ENCODE results near the gene MAN1C1. TPM values are rescaled to one million over a fixed set of nuclear protein-coding genes. Genes with fewer than 3 reads are reported as not detected.

The MAN1C1 gene
- total and polyA plus RNA-seq, 9 donors: 5.2 to 17.4 (median 12.2) TPM

DNA sequence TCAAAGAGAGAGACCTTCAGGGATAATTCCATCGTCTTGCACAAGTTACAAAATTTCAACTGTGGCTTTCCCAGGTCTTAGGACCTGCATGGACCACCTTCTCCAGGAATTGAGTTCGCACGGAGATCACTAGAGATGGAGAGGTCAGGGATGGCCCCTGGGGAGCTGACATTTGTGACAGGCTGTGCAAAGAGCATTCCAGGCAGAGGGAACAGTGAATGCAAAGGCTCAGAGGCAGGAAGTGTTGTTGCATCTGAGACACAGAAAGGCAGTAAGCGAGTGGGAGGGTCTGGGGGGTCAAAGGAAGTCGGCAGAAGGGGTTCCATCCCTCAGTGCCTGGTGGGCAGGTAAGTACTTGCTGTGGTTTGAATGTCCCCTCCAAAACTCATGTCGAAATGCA lies 173.9 kb downstream of the MAN1C1 start:
- Histone ChIP-seq H3K9me3 (replicated peaks; ENCODE audit: control insufficient read depth, low read depth, low read length) (no peaks in the 10 kb centered on the region), H3K36me3 (ENCODE audit: control insufficient read depth, insufficient read depth, low read length) (peaks cover 3% of the 10 kb centered on the region), H3K27ac (ENCODE audit: low read length) (no peak overlapping the region), H3K4me3 (ENCODE audit: low read length) (no peak overlapping the region), H3K4me1 (ENCODE audit: control insufficient read depth, insufficient read depth, low read length) (peaks cover 13% of the 10 kb centered on the region), H3K27me3 (ENCODE audit: control insufficient read depth, insufficient read depth, low read length) (no peaks in the 10 kb centered on the region)
- no peak for DNase-seq
- 79% methylated on average over 5 of the region's 6 CpGs for WGBS (ENCODE audit: insufficient coverage)

- Histone ChIP-seq H3K27ac (ENCODE audit: low read length) (no peak overlapping the region), H3K4me1 (ENCODE audit: control insufficient read depth, insufficient read depth, low read length) (peaks cover 11% of the 10 kb centered on the region), H3K27me3 (ENCODE audit: control insufficient read depth, insufficient read depth, low read length) (no peaks in the 10 kb centered on the region), H3K4me3 (ENCODE audit: low read length) (no peak overlapping the region), H3K9me3 (replicated peaks; ENCODE audit: control insufficient read depth, low read depth, low read length) (no peaks in the 10 kb centered on the region), H3K36me3 (ENCODE audit: control insufficient read depth, insufficient read depth, low read length) (no peaks in the 10 kb centered on the region)
- WGBS (ENCODE audit: insufficient coverage): 0% methylated on average over 1 of the region's 4 CpGs
- no peak for DNase-seq
Observed at GRCh38 chr1:25792115-25792514, 175.5 kb downstream of the MAN1C1 start.

GRCh38 chr1:25793585-25794170 lies 177.1 kb downstream of the MAN1C1 start:
- Histone ChIP-seq H3K4me3 (ENCODE audit: low read length) (no peak overlapping the region), H3K36me3 (ENCODE audit: control insufficient read depth, insufficient read depth, low read length) (no peaks in the 10 kb centered on the region), H3K27ac (ENCODE audit: low read length) (no peak overlapping the region), H3K9me3 (replicated peaks; ENCODE audit: control insufficient read depth, low read depth, low read length) (no peaks in the 10 kb centered on the region), H3K27me3 (ENCODE audit: control insufficient read depth, insufficient read depth, low read length) (no peaks in the 10 kb centered on the region), H3K4me1 (ENCODE audit: control insufficient read depth, insufficient read depth, low read length) (peaks cover 12% of the 10 kb centered on the region)
- no peak for DNase-seq
- 58% methylated on average over 5 of the region's 7 CpGs for WGBS (ENCODE audit: insufficient coverage)

GRCh38 chr1:25794325-25794724 lies 177.7 kb downstream of the MAN1C1 start:
- no peak for DNase-seq
- no peak overlapping the region for H3K27ac ChIP-seq (ENCODE audit: low read length)
- H3K36me3 ChIP-seq (ENCODE audit: control insufficient read depth, insufficient read depth, low read length): no peaks in the 10 kb centered on the region
- H3K4me3 ChIP-seq (ENCODE audit: low read length): no peak overlapping the region
- H3K4me1 ChIP-seq (ENCODE audit: control insufficient read depth, insufficient read depth, low read length): peaks cover 16% of the 10 kb centered on the region
- H3K27me3 ChIP-seq (ENCODE audit: control insufficient read depth, insufficient read depth, low read length): no peaks in the 10 kb centered on the region
- H3K9me3 ChIP-seq (replicated peaks; ENCODE audit: control insufficient read depth, low read depth, low read length): no peaks in the 10 kb centered on the region
- WGBS (ENCODE audit: insufficient coverage): 60% methylated on average over 8 of the region's 8 CpGs

- Histone ChIP-seq H3K27ac (ENCODE audit: low read length) (no peak overlapping the region), H3K9me3 (replicated peaks; ENCODE audit: control insufficient read depth, low read depth, low read length) (no peaks in the 10 kb centered on the region), H3K27me3 (ENCODE audit: control insufficient read depth, insufficient read depth, low read length) (no peaks in the 10 kb centered on the region), H3K36me3 (ENCODE audit: control insufficient read depth, insufficient read depth, low read length) (no peaks in the 10 kb centered on the region), H3K4me3 (ENCODE audit: low read length) (no peak overlapping the region), H3K4me1 (ENCODE audit: control insufficient read depth, insufficient read depth, low read length) (peaks cover 21% of the 10 kb centered on the region)
- 67% methylated on average over 1 of the region's 2 CpGs for WGBS (ENCODE audit: insufficient coverage)
- DNase-seq: no peak
Observed at GRCh38 chr1:25795211-25795610, 178.6 kb downstream of the MAN1C1 start.

GRCh38 chr1:25795946-25796810 lies 179.6 kb downstream of the MAN1C1 start:
- Histone ChIP-seq H3K4me3 (ENCODE audit: low read length) (no peak overlapping the region), H3K4me1 (ENCODE audit: control insufficient read depth, insufficient read depth, low read length) (peaks cover 27% of the 10 kb centered on the region), H3K9me3 (replicated peaks; ENCODE audit: control insufficient read depth, low read depth, low read length) (no peaks in the 10 kb centered on the region), H3K27ac (ENCODE audit: low read length) (no peak overlapping the region), H3K36me3 (ENCODE audit: control insufficient read depth, insufficient read depth, low read length) (no peaks in the 10 kb centered on the region), H3K27me3 (ENCODE audit: control insufficient read depth, insufficient read depth, low read length) (no peaks in the 10 kb centered on the region)
- WGBS (ENCODE audit: insufficient coverage): 65% methylated on average over 20 of the region's 22 CpGs
- DNase-seq: no peak

GRCh38 chr1:25796811-25797458 lies 180.3 kb downstream of the MAN1C1 start:
- Histone ChIP-seq H3K36me3 (ENCODE audit: control insufficient read depth, insufficient read depth, low read length) (no peaks in the 10 kb centered on the region), H3K4me3 (ENCODE audit: low read length) (no peak overlapping the region), H3K27me3 (ENCODE audit: control insufficient read depth, insufficient read depth, low read length) (no peaks in the 10 kb centered on the region), H3K9me3 (replicated peaks; ENCODE audit: control insufficient read depth, low read depth, low read length) (no peaks in the 10 kb centered on the region), H3K27ac (ENCODE audit: low read length) (no peak overlapping the region), H3K4me1 (ENCODE audit: control insufficient read depth, insufficient read depth, low read length) (peaks cover 28% of the 10 kb centered on the region)
- 8% methylated on average over 8 of the region's 19 CpGs for WGBS (ENCODE audit: insufficient coverage)
- peak; percentile 78 for DNase-seq

- Histone ChIP-seq H3K27ac (ENCODE audit: low read length) (no peak overlapping the region), H3K4me3 (ENCODE audit: low read length) (no peak overlapping the region), H3K9me3 (replicated peaks; ENCODE audit: control insufficient read depth, low read depth, low read length) (no peaks in the 10 kb centered on the region), H3K27me3 (ENCODE audit: control insufficient read depth, insufficient read depth, low read length) (no peaks in the 10 kb centered on the region), H3K4me1 (ENCODE audit: control insufficient read depth, insufficient read depth, low read length) (peaks cover 28% of the 10 kb centered on the region), H3K36me3 (ENCODE audit: control insufficient read depth, insufficient read depth, low read length) (peaks cover 5% of the 10 kb centered on the region)
- 76% methylated on average over 7 of the region's 8 CpGs for WGBS (ENCODE audit: insufficient coverage)
- DNase-seq: no peak
Observed at GRCh38 chr1:25797939-25798338, 181.3 kb downstream of the MAN1C1 start.

- Histone ChIP-seq H3K36me3 (ENCODE audit: control insufficient read depth, insufficient read depth, low read length) (peaks cover 6% of the 10 kb centered on the region), H3K27ac (ENCODE audit: low read length) (peak overlapping the region; percentile 78), H3K4me1 (ENCODE audit: control insufficient read depth, insufficient read depth, low read length) (peaks cover 28% of the 10 kb centered on the region), H3K27me3 (ENCODE audit: control insufficient read depth, insufficient read depth, low read length) (no peaks in the 10 kb centered on the region), H3K9me3 (replicated peaks; ENCODE audit: control insufficient read depth, low read depth, low read length) (no peaks in the 10 kb centered on the region), H3K4me3 (ENCODE audit: low read length) (no peak overlapping the region)
- DNase-seq: no peak
- WGBS (ENCODE audit: insufficient coverage): 83% methylated on average over 6 of the region's 8 CpGs
Observed at GRCh38 chr1:25798666-25799351, 182.2 kb downstream of the MAN1C1 start.
